ENCODE results near the gene PALLD. TPM values are rescaled to one million over a fixed set of nuclear protein-coding genes. Genes with fewer than 3 reads are reported as not detected.

The PALLD gene
- total and polyA plus RNA-seq, 2 of the 8 experiments (the other 6 are each of a cell fraction or from before 2014, with no cell fraction given) = 10.5 to 25.0 TPM

DNA sequence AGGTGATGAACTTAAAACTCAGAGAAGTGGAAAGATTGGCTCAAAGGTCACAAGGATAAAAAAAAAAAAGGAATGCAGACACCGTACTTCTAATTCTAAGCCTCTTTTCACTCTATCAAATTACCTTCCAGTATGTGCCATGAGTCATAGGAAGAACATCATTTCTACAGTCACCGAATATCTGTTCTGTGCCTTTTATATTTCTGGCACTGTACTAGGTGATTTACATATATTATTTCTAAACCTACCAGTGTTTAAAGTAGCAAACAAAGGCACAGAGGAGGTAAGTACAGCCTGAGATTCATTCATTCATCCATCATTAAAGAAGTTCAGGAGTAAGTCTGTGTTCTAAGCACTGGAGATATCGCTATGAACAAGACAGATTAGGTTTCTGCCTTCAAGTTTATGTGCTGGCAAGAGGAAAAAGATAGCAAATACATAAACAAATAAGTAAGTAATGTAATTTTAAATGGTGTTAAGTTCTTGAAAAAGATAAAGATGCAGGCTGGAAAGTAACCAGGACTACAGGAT lies 65.3 kb downstream of the PALLD start:
- Histone ChIP-seq H3K4ac (replicated peaks; ENCODE audit: insufficient read length, low read depth, low read length) (no peak overlapping the region), H4K8ac (ENCODE audit: extremely low read depth, insufficient read depth, low read length) (no peak overlapping the region), H3K4me2 (ENCODE audit: insufficient read depth in 1 of 2, low read depth in 2 of 2, low read length in 2 of 2) (no peak overlapping the region), H3K18ac (ENCODE audit: extremely low read depth, low read length) (no peak overlapping the region), H2BK120ac (replicated peaks; ENCODE audit: low read depth, low read length) (no peak overlapping the region), H2AK5ac (ENCODE audit: low read depth, low read length) (no peak overlapping the region), H3K4me1 (replicated peaks in 1 of 4; ENCODE audit: control insufficient read depth in 3 of 4, insufficient read depth in 4 of 4, low read length in 3 of 4) (peaks cover 0 to 3% (median 0%) of the 10 kb centered on the region in 4 experiments; a peak in 3 of 7 replicates), H3K23me2 (ENCODE audit: low read depth, low read length) (no peaks in the 10 kb centered on the region), H2AFZ (ENCODE audit: low read length) (no peak overlapping the region), H3K9ac (replicated peaks in 1 of 4; ENCODE audit: extremely low read depth in 1 of 4, low read depth in 3 of 4, low read length in 3 of 4) (no peak overlapping the region), H3K9me3 (ENCODE audit: insufficient read depth in 2 of 2, low read depth in 1 of 2, low read length in 1 of 2) (no peaks in the 10 kb centered on the region), H3K36me3 (ENCODE audit: control insufficient read depth in 2 of 4, insufficient read depth in 4 of 4, low read length in 3 of 4) (no peaks in the 10 kb centered on the region), H2BK5ac (ENCODE audit: low read depth, low read length) (no peak overlapping the region), H3K79me2 (ENCODE audit: control insufficient read depth in 1 of 2, insufficient read depth in 2 of 2, low read length in 2 of 2) (no peaks in the 10 kb centered on the region), H3K79me1 (ENCODE audit: low read depth, low read length) (no peaks in the 10 kb centered on the region), H2BK20ac (ENCODE audit: low read length) (no peak overlapping the region), H3K27ac (ENCODE audit: low read depth, low read length) (no peak overlapping the region), H4K5ac (ENCODE audit: insufficient read length, low read depth, low read length) (no peak overlapping the region), H3K23ac (ENCODE audit: insufficient read length) (no peak overlapping the region), H2BK15ac (ENCODE audit: low read length) (no peak overlapping the region), H2BK12ac (ENCODE audit: low read depth, low read length) (no peak overlapping the region), H3K56ac (replicated peaks; ENCODE audit: insufficient read length, low read depth, low read length) (no peak overlapping the region), H4K91ac (replicated peaks; ENCODE audit: insufficient read length, low read length) (no peak overlapping the region), H3K14ac (ENCODE audit: insufficient read length) (no peak overlapping the region), H3K4me3 (ENCODE audit: extremely low read depth in 1 of 4, insufficient read depth in 2 of 4, low read depth in 3 of 4, low read length in 4 of 4) (no peak overlapping the region), H4K20me1 (replicated peaks in 1 of 2; ENCODE audit: control insufficient read depth in 1 of 2, insufficient read depth in 2 of 2, low read length in 2 of 2) (no peaks in the 10 kb centered on the region), H3K27me3 (replicated peaks in 1 of 4; ENCODE audit: control insufficient read depth in 3 of 4, extremely low read depth in 1 of 4, insufficient read depth in 3 of 4, low read length in 3 of 4) (no peaks in the 10 kb centered on the region)
- DNase-seq (ENCODE audit: low read depth in 1 of 2, low spot score in 2 of 2) = no peak
- WGBS, 2 experiments (ENCODE audit: extremely low coverage in 1 of 2, insufficient coverage in 1 of 2, insufficient read length in 1 of 2, insufficient replicate concordance in 2 of 2, low coverage in 1 of 2, low lambda C conversion rate in 2 of 2, missing lambda C conversion rate in 1 of 2) = 94% methylated on average over 3 of the region's 3 CpGs; no CpG with 5 or more reads in 1 of the 2 experiments
- ChIA-PET CTCF (ENCODE audit: partially characterized antibody) (interaction anchor here (1.0 to 2.0 kb wide), 2 partner anchors 10 to 278 kb away, joined by 3 to 9 read pairs; no protein-coding TSS in a partner anchor), POLR2A (ENCODE audit: partially characterized antibody) (no interaction called here)
- FAIRE-seq = no peak
- TF ChIP-seq NANOG (IDR thresholded peaks at IDR 0.05; ENCODE audit: insufficient read depth, low read depth, low read length, poor library complexity, severe bottlenecking) (no peak), GABPA (IDR thresholded peaks at IDR 0.05; ENCODE audit: borderline replicate concordance, insufficient read depth, low read length) (no peak), SP2 (IDR thresholded peaks at IDR 0.05; ENCODE audit: low read length) (no peak), CTCF (IDR thresholded peaks at IDR 0.05; ENCODE audit: control extremely low read depth in 1 of 3, insufficient read depth in 1 of 3, low read depth in 1 of 3, low read length in 3 of 3) (no peak), RXRA (IDR thresholded peaks at IDR 0.05; ENCODE audit: insufficient read depth, low read depth, low read length) (no peak), CEBPB (IDR thresholded peaks at IDR 0.05; ENCODE audit: low read depth, low read length) (no peak), CREB1 (IDR thresholded peaks at IDR 0.05) (no peak), BCL11A (IDR thresholded peaks at IDR 0.05; ENCODE audit: low read depth in 2 of 2, low read length in 2 of 2) (no peak), RAD21 (IDR thresholded peaks at IDR 0.05 in 1 of 2, conservative IDR thresholded peaks at IDR 0.05 in 1 of 2; ENCODE audit: low read depth in 2 of 2, low read length in 2 of 2) (no peak), RFX5 (IDR thresholded peaks at IDR 0.05; ENCODE audit: borderline replicate concordance, low read depth, low read length) (no peak)
- TF ChIP-seq, protein P1, sequence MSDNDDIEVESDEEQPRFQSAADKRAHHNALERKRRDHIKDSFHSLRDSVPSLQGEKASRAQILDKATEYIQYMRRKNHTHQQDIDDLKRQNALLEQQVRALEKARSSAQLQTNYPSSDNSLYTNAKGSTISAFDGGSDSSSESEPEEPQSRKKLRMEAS (IDR thresholded peaks at IDR 0.05) = no peak

All from H1 (cell line).